Astrocyte (in vitro differentiated cells and primary cell): Measurements from ENCODE around the gene CAPG.

ENCODE experiments used
- EZH2 ChIP-seq: IDR thresholded peaks from 2 replicates; pipeline ENCODE4 v1.6.1; 2012; ENCODE audit warnings: mild to moderate bottlenecking, low read length, inconsistent platforms; ENCODE audit not compliant: insufficient read depth
- TF ChIP-seq, protein P1 (sequence below): IDR thresholded peaks from 2 replicates; pipeline ENCODE4 v1.5.1; 2011; ENCODE audit warnings: low read depth, mild to moderate bottlenecking, inconsistent platforms, low read length, moderate library complexity; ENCODE audit not compliant: insufficient read depth

DNA sequence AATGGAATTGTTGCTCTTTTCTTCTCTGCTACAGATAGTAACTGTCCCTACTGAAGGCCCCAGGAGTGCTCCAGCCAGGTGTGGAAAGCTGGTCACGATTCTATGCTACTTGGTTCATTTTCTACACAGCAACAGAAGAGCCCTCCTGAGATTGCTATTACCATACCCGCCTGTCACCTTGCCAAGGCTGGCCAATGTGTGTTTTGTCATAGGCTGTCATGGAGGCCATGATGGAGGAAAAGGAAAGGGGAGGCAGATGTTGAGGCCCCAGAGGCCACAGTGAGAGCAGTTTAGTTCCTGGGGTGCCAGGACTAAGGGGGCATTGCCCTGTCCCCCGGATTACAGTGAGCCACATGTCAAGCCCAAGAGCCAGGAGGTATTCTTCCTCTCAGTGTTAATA is 54.6 kb downstream of the CAPG start:
- TF ChIP-seq, protein P1, sequence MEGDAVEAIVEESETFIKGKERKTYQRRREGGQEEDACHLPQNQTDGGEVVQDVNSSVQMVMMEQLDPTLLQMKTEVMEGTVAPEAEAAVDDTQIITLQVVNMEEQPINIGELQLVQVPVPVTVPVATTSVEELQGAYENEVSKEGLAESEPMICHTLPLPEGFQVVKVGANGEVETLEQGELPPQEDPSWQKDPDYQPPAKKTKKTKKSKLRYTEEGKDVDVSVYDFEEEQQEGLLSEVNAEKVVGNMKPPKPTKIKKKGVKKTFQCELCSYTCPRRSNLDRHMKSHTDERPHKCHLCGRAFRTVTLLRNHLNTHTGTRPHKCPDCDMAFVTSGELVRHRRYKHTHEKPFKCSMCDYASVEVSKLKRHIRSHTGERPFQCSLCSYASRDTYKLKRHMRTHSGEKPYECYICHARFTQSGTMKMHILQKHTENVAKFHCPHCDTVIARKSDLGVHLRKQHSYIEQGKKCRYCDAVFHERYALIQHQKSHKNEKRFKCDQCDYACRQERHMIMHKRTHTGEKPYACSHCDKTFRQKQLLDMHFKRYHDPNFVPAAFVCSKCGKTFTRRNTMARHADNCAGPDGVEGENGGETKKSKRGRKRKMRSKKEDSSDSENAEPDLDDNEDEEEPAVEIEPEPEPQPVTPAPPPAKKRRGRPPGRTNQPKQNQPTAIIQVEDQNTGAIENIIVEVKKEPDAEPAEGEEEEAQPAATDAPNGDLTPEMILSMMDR: no peak
- no peak for TF ChIP-seq EZH2
